Neuronal stem cell (in vitro differentiated cells): Measurements from ENCODE around the gene SNCB.
"Not testable (repeated sequence)": the region's sequence is repeated elsewhere in the genome, so short reads cannot be mapped to it uniquely, and the experiment has no call there.

ENCODE experiments used
- DNase-seq: peaks from one replicate; pipeline ENCODE4 v3.0.0-alpha.2; 2013; ENCODE audit warnings: low spot score
- H2AFZ ChIP-seq: one replicate; pipeline ENCODE4 v1.6.1; 2013; ENCODE audit warnings: mild to moderate bottlenecking, low read length, inconsistent platforms
- H2AK5ac ChIP-seq: 2 replicates; pipeline ENCODE4 v1.6.1; 2013; ENCODE audit warnings: low read depth, mild to moderate bottlenecking, inconsistent platforms, low read length, moderate library complexity, mixed read lengths
- H2BK120ac ChIP-seq: 2 replicates; pipeline ENCODE4 v1.6.1; 2013; ENCODE audit warnings: low read depth, mild to moderate bottlenecking, inconsistent platforms, low read length, moderate library complexity, mixed read lengths
- H2BK12ac ChIP-seq: one replicate; pipeline ENCODE4 v1.6.1; 2013; ENCODE audit warnings: low read length, inconsistent platforms
- H2BK15ac ChIP-seq: 2 replicates; pipeline ENCODE4 v1.6.1; 2013; ENCODE audit warnings: mild to moderate bottlenecking, low read length, inconsistent platforms, mixed read lengths
- H2BK5ac ChIP-seq: one replicate; pipeline ENCODE4 v1.6.1; 2013; ENCODE audit warnings: inconsistent platforms, mild to moderate bottlenecking, low read length, moderate library complexity
- H3K14ac ChIP-seq: one replicate; pipeline ENCODE4 v1.6.1; 2013; ENCODE audit warnings: low read length, inconsistent platforms
- H3K18ac ChIP-seq: 2 replicates; pipeline ENCODE4 v1.6.1; 2013; ENCODE audit warnings: low read length, inconsistent platforms
- H3K23ac ChIP-seq: 2 replicates; pipeline ENCODE4 v1.6.1; 2013; ENCODE audit warnings: low read depth, mild to moderate bottlenecking, mixed read lengths, low read length, inconsistent platforms; ENCODE audit not compliant: poor library complexity
- H3K27ac ChIP-seq: replicated peaks from 3 replicates; pipeline ENCODE4 v1.5.1; 2013; ENCODE audit warnings: low read length, inconsistent platforms
- H3K27me3 ChIP-seq, 3 experiments: 2 replicates each; pipeline ENCODE4 v1.6.1; 2013; ENCODE audit warnings: low read length in 3 of 3, mild to moderate bottlenecking in 2 of 3, inconsistent platforms in 1 of 3, low read depth in 1 of 3, mixed read lengths in 1 of 3, moderate library complexity in 1 of 3; ENCODE audit not compliant: control insufficient read depth in 3 of 3, insufficient read depth in 3 of 3
- H3K36me3 ChIP-seq, 2 donors: replicated peaks in 1 of 2; 2 replicates each; pipeline ENCODE4 v1.6.1; 2013; ENCODE audit warnings: low read length in 2 of 2; ENCODE audit not compliant: control insufficient read depth in 2 of 2, insufficient read depth in 2 of 2
- H3K4ac ChIP-seq: 2 replicates; pipeline ENCODE4 v1.6.1; 2013; ENCODE audit warnings: inconsistent platforms, mild to moderate bottlenecking, low read length, moderate library complexity
- H3K4me1 ChIP-seq, 2 donors: 1 replicate in 1 of 2; 2 replicates in 1 of 2; pipeline ENCODE4 v1.6.1; 2013; ENCODE audit warnings: low read length in 2 of 2, low read depth in 1 of 2; ENCODE audit not compliant: control insufficient read depth in 2 of 2, insufficient read depth in 1 of 2
- H3K4me2 ChIP-seq: one replicate; pipeline ENCODE4 v1.6.1; 2013; ENCODE audit warnings: mild to moderate bottlenecking, low read length, inconsistent platforms; ENCODE audit not compliant: insufficient read depth, poor library complexity, severe bottlenecking
- H3K4me3 ChIP-seq, 2 donors: 2 replicates each; pipeline ENCODE4 v1.5.1; 2013; ENCODE audit warnings: low read length in 2 of 2, mild to moderate bottlenecking in 2 of 2, inconsistent platforms in 1 of 2, moderate library complexity in 1 of 2
- H3K79me1 ChIP-seq: one replicate; pipeline ENCODE4 v1.6.1; 2013; ENCODE audit warnings: low read depth, mild to moderate bottlenecking, inconsistent platforms, low read length, moderate library complexity
- H3K9ac ChIP-seq: one replicate; pipeline ENCODE4 v1.6.1; 2013; ENCODE audit warnings: mild to moderate bottlenecking, low read depth, low read length, inconsistent platforms; ENCODE audit not compliant: poor library complexity
- H3K9me3 ChIP-seq, 2 donors: replicated peaks in 1 of 2; 2 replicates each; pipeline versions ENCODE3 to v1.6.1; 2013; ENCODE audit warnings: low read length in 2 of 2, mild to moderate bottlenecking in 2 of 2, inconsistent platforms in 1 of 2, low read depth in 1 of 2, mixed read lengths in 1 of 2, moderate library complexity in 1 of 2; ENCODE audit not compliant: control insufficient read depth in 2 of 2, insufficient read depth in 1 of 2
- H4K8ac ChIP-seq: one replicate; pipeline ENCODE4 v1.6.1; 2013; ENCODE audit warnings: low read depth, mild to moderate bottlenecking, inconsistent platforms, low read length, moderate library complexity
- H4K91ac ChIP-seq: one replicate; pipeline ENCODE4 v1.6.1; 2013; ENCODE audit warnings: low read length, low read depth, mild to moderate bottlenecking, inconsistent platforms; ENCODE audit not compliant: poor library complexity
- WGBS, 2 donors: extraction: QIAGEN DNeasy Blood & Tissue Kit; methylation state at CpG; one replicate each; pipeline ENCODE4 v1.1.7; 2013; ENCODE audit warnings: missing lambda C conversion rate in 2 of 2, mixed read lengths in 1 of 2; ENCODE audit not compliant: insufficient read length in 2 of 2, insufficient replicate concordance in 1 of 2; ENCODE audit errors: extremely low coverage in 2 of 2; 5-methylcytosine and 5-hydroxymethylcytosine counted together

SNCB gene

GRCh38 chr5:176593273-176593869, 37.0 kb downstream of the SNCB start:
- Histone ChIP-seq H2AFZ (no peak overlapping the region), H3K4ac (no peak overlapping the region), H3K9ac (no peak overlapping the region), H2BK120ac (no peak overlapping the region), H3K27me3 (peaks cover 0 to 2% (median 0%) of the 10 kb centered on the region in 3 experiments), H2BK5ac (no peak overlapping the region), H4K91ac (no peak overlapping the region), H3K4me2 (no peak overlapping the region), H3K18ac (no peak overlapping the region), H2BK15ac (no peak overlapping the region), H3K4me3 (no peak overlapping the region), H2BK12ac (no peak overlapping the region), H3K23ac (no peak overlapping the region), H2AK5ac (no peak overlapping the region), H4K8ac (no peak overlapping the region), H3K9me3 (peaks cover 7 to 11% of the 10 kb centered on the region in 2 donors), H3K27ac (no peak overlapping the region), H3K36me3 (peaks cover 4 to 44% of the 10 kb centered on the region in 2 donors), H3K14ac (no peak overlapping the region), H3K4me1 (no peaks in the 10 kb centered on the region), H3K79me1 (no peaks in the 10 kb centered on the region)
- WGBS, 2 donors, result no CpG with 5 or more reads among the region's 12 CpGs
- no peak for DNase-seq

DNA sequence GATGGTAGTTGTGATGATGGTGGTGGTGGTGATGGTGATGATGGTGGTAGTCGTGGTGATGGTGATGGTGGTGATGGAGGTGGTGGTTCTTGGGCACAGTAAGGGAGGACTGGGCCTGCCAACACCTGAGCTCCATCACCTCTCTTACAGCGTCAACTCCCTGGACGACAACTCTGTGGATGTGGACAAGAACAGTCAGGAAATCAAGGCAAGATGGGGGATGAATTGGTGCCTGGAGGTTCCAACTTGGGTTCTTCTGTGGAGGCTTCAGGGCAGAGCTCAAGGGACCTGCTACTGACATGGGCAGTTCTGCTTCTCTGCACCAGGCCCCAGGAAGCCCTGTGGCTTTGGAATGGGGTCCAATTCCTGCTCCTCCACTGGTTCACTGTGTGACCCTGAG, 37.8 kb downstream of the SNCB start:
- H2BK12ac ChIP-seq, result no peak overlapping the region
- peak overlapping the region in 1 of 2 donors; percentile 60 for H3K4me3 ChIP-seq
- no peak overlapping the region for H4K8ac ChIP-seq
- H3K9me3 ChIP-seq, result peaks cover 8 to 11% of the 10 kb centered on the region in 2 donors
- H3K23ac ChIP-seq, result no peak overlapping the region
- peaks cover 0 to 2% (median 0%) of the 10 kb centered on the region in 3 experiments for H3K27me3 ChIP-seq
- no peak overlapping the region for H2AK5ac ChIP-seq
- H3K4me2 ChIP-seq, result no peak overlapping the region
- H3K9ac ChIP-seq, result peak overlapping the region; percentile 24
- WGBS, 2 donors, result no CpG with 5 or more reads among the region's 3 CpGs
- no peaks in the 10 kb centered on the region for H3K4me1 ChIP-seq
- H3K79me1 ChIP-seq, result no peaks in the 10 kb centered on the region
- no peak overlapping the region for H2BK120ac ChIP-seq
- no peak overlapping the region for H3K27ac ChIP-seq
- no peak overlapping the region for H4K91ac ChIP-seq
- no peak overlapping the region for H2AFZ ChIP-seq
- H3K18ac ChIP-seq, result no peak overlapping the region
- H3K36me3 ChIP-seq, result peaks cover 3 to 36% of the 10 kb centered on the region in 2 donors
- no peak overlapping the region for H3K14ac ChIP-seq
- H2BK5ac ChIP-seq, result no peak overlapping the region
- H2BK15ac ChIP-seq, result no peak overlapping the region
- DNase-seq, result no peak
- no peak overlapping the region for H3K4ac ChIP-seq

DNA sequence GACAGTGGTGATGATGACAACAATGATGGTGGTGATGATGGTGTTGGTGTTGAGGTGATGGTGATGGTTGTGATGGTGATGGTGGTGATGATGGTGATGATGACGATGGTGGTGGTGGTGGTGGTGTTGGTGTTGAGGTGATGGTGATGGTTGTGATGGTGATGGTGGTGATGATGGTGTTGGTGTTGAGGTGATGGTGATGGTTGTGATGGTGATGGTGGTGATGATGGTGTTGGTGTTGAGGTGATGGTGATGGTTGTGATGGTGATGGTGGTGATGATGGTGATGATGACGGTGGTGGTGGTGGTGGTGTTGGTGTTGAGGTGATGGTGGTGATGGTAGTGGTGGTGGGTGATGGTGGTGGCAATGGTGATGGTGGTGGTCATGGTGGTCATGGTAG, 38.7 kb downstream of the SNCB start:
- not testable (repeated sequence) for H2BK120ac ChIP-seq, H3K4ac ChIP-seq, H3K27ac ChIP-seq, DNase-seq, H3K23ac ChIP-seq, H3K27me3 ChIP-seq, H2BK12ac ChIP-seq, H4K91ac ChIP-seq, H4K8ac ChIP-seq, H2BK5ac ChIP-seq, H3K18ac ChIP-seq, H2AFZ ChIP-seq, H3K79me1 ChIP-seq, H3K4me2 ChIP-seq, H3K4me1 ChIP-seq, H3K14ac ChIP-seq, H2BK15ac ChIP-seq, H2AK5ac ChIP-seq
- Histone ChIP-seq H3K36me3 (peaks cover 3 to 34% of the 10 kb centered on the region in 2 donors), H3K4me3 (peak overlapping the region in 1 of 2 donors; percentile 57), H3K9ac (peak overlapping the region; percentile 5), H3K9me3 (peaks cover 10 to 11% of the 10 kb centered on the region in 2 donors)
- no CpG with 5 or more reads among the region's 2 CpGs for WGBS, 2 donors

GRCh38 chr5:176590035-176590717, 40.2 kb downstream of the SNCB start:
- H2BK12ac ChIP-seq, result no peak overlapping the region
- peak overlapping the region; percentile 52 for H3K23ac ChIP-seq
- H3K4ac ChIP-seq, result no peak overlapping the region
- H3K27ac ChIP-seq, result no peak overlapping the region
- no peaks in the 10 kb centered on the region for H3K4me1 ChIP-seq
- no peaks in the 10 kb centered on the region for H3K79me1 ChIP-seq
- peaks cover 3 to 25% of the 10 kb centered on the region in 2 donors for H3K36me3 ChIP-seq
- peaks cover 0 to 2% (median 0%) of the 10 kb centered on the region in 3 experiments for H3K27me3 ChIP-seq
- no peak overlapping the region for H2BK120ac ChIP-seq
- no peak overlapping the region for H3K4me2 ChIP-seq
- no peak overlapping the region for H2BK15ac ChIP-seq
- H2AK5ac ChIP-seq, result no peak overlapping the region
- no peak overlapping the region for H3K18ac ChIP-seq
- H4K8ac ChIP-seq, result no peak overlapping the region
- no peak for DNase-seq
- no peak overlapping the region for H2BK5ac ChIP-seq
- no peak overlapping the region for H4K91ac ChIP-seq
- H3K4me3 ChIP-seq, result no peak overlapping the region
- WGBS, 2 donors, result no CpG with 5 or more reads among the region's 17 CpGs
- H3K14ac ChIP-seq, result peak overlapping the region; percentile 75
- no peak overlapping the region for H3K9ac ChIP-seq
- H2AFZ ChIP-seq, result no peak overlapping the region
- peaks cover 10 to 11% of the 10 kb centered on the region in 2 donors for H3K9me3 ChIP-seq
